ENCODE data around the gene DSCAM.

DNA sequence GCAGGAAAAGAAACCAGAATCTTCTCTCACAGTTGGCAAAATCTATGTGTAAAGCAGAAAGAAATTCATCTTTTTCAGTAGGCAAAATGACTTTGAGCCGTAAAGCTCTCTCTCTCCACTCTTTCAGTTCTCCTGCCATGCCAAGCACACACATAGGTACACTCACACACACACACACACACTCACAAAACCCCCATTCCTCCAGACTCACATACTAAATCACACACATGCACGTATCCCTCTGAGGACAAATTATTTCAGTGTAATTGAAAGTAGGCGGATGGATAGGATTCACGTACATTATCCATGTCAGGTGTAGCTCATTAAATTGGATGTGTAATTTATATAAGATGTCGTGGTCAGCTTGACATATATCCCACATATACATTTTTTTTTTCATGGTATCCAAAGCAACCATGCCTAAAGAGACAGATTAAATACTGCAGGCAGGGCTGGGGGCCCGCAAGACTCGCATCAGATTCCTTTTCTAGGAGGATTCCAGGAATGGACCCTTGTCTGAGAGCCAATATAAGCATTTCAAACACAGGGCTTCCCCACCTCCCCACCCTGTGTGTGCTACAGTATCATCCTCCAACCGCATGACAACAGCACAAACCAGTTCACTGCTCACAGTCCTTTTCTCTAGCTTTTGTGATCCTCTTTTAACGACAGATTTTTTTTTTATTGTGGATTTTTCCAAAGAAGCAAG, 658.9 kb downstream of the DSCAM start:
- TF ChIP-seq YY1 (IDR thresholded peaks at IDR 0.05; ENCODE audit: low read depth) (no peak), CEBPB (IDR thresholded peaks at IDR 0.05) (no peak), RAD21 (IDR thresholded peaks at IDR 0.05; ENCODE audit: low read depth) (no peak), TEAD4 (IDR thresholded peaks at IDR 0.05) (no peak), EP300 (IDR thresholded peaks at IDR 0.05; ENCODE audit: borderline replicate concordance) (no peak), EGR1 (IDR thresholded peaks at IDR 0.05) (no peak), TCF12 (IDR thresholded peaks at IDR 0.05; ENCODE audit: low read depth) (no peak), ZBTB7A (IDR thresholded peaks at IDR 0.05; ENCODE audit: low read depth) (no peak), FOXM1 (IDR thresholded peaks at IDR 0.05; ENCODE audit: borderline replicate concordance, low read depth) (no peak), TAF1 (IDR thresholded peaks at IDR 0.05; ENCODE audit: low read depth) (no peak)
- TF ChIP-seq, protein P1, sequence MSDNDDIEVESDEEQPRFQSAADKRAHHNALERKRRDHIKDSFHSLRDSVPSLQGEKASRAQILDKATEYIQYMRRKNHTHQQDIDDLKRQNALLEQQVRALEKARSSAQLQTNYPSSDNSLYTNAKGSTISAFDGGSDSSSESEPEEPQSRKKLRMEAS (IDR thresholded peaks at IDR 0.05), result no peak
- TF ChIP-seq, protein P2, sequence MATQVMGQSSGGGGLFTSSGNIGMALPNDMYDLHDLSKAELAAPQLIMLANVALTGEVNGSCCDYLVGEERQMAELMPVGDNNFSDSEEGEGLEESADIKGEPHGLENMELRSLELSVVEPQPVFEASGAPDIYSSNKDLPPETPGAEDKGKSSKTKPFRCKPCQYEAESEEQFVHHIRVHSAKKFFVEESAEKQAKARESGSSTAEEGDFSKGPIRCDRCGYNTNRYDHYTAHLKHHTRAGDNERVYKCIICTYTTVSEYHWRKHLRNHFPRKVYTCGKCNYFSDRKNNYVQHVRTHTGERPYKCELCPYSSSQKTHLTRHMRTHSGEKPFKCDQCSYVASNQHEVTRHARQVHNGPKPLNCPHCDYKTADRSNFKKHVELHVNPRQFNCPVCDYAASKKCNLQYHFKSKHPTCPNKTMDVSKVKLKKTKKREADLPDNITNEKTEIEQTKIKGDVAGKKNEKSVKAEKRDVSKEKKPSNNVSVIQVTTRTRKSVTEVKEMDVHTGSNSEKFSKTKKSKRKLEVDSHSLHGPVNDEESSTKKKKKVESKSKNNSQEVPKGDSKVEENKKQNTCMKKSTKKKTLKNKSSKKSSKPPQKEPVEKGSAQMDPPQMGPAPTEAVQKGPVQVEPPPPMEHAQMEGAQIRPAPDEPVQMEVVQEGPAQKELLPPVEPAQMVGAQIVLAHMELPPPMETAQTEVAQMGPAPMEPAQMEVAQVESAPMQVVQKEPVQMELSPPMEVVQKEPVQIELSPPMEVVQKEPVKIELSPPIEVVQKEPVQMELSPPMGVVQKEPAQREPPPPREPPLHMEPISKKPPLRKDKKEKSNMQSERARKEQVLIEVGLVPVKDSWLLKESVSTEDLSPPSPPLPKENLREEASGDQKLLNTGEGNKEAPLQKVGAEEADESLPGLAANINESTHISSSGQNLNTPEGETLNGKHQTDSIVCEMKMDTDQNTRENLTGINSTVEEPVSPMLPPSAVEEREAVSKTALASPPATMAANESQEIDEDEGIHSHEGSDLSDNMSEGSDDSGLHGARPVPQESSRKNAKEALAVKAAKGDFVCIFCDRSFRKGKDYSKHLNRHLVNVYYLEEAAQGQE (IDR thresholded peaks at IDR 0.05; ENCODE audit: low read depth), result no peak
- TF ChIP-seq, protein P3, sequence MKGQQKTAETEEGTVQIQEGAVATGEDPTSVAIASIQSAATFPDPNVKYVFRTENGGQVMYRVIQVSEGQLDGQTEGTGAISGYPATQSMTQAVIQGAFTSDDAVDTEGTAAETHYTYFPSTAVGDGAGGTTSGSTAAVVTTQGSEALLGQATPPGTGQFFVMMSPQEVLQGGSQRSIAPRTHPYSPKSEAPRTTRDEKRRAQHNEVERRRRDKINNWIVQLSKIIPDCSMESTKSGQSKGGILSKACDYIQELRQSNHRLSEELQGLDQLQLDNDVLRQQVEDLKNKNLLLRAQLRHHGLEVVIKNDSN (IDR thresholded peaks at IDR 0.05), result no peak

Data from Ishikawa (cell line).